Neural cell (in vitro differentiated cells): ENCODE measurements around the gene PDK2.

Experiments
- CTCF ChIP-seq: fragments of 450-650 bp; IDR thresholded peaks from 2 replicates; pipeline ENCODE4 v1.5.1; 2014; ENCODE audit warnings: antibody characterized with exemption, mild to moderate bottlenecking, moderate library complexity; ENCODE audit not compliant: poor library complexity, severe bottlenecking
- EZH2 ChIP-seq: fragments of 200-600, 300-800 bp; shearing (Covaris generic), sonication (generic); IDR thresholded peaks from 2 replicates; pipeline ENCODE4 v1.6.1; 2014; ENCODE audit warnings: antibody characterized with exemption, low read length, borderline replicate concordance, mild to moderate bottlenecking; ENCODE audit not compliant: insufficient read depth, poor library complexity, severe bottlenecking
- RAD21 ChIP-seq: fragments of 450-650 bp; conservative IDR thresholded peaks from 2 replicates; pipeline ENCODE4 v1.6.1; 2014; ENCODE audit warnings: antibody characterized with exemption, mild to moderate bottlenecking, moderate library complexity
- REST ChIP-seq: IDR thresholded peaks from 2 replicates; pipeline ENCODE4 v1.6.1; 2012; ENCODE audit warnings: borderline replicate concordance
- SMC3 ChIP-seq: fragments of 450-650 bp; conservative IDR thresholded peaks from 2 replicates; pipeline ENCODE4 v1.6.1; 2014; ENCODE audit warnings: antibody characterized with exemption, mild to moderate bottlenecking, moderate library complexity; ENCODE audit not compliant: poor library complexity

GRCh38 chr17:50076221-50076590 lies 18.9 kb upstream of the PDK2 start:
- TF ChIP-seq CTCF: no peak
- no peak for TF ChIP-seq SMC3
- TF ChIP-seq EZH2: no peak
- no peak for TF ChIP-seq RAD21
- no peak for TF ChIP-seq REST
